Fibroblast of lung (primary cell): ENCODE data around the gene GBP5.

Source experiments
- CTCF ChIP-seq, 2 donors: IDR thresholded peaks in 1 of 2; conservative IDR thresholded peaks in 1 of 2; 1 replicate in 1 of 2; 2 replicates in 1 of 2; pipeline ENCODE4 v1.5.1; 2011 to 2012; ENCODE audit warnings: low read length in 2 of 2, control low read depth in 1 of 2, inconsistent platforms in 1 of 2, low read depth in 1 of 2, mild to moderate bottlenecking in 1 of 2
- EZH2 ChIP-seq: IDR thresholded peaks from 2 replicates; pipeline ENCODE4 v1.5.1; 2012; ENCODE audit warnings: low read length, control low read depth, mild to moderate bottlenecking; ENCODE audit errors: missing control alignments

- TF ChIP-seq EZH2 = no peak
- no peak for TF ChIP-seq CTCF (conservative IDR thresholded peaks at IDR 0.05 in 1 of 2, IDR thresholded peaks at IDR 0.05 in 1 of 2; ENCODE audit: low read depth in 1 of 2, low read length in 2 of 2)
Observed at GRCh38 chr1:89254658-89255287, 17.9 kb downstream of the GBP5 start.
